Parietal lobe (tissue), 1 donor: Measurements from ENCODE around the gene AP5M1. TPM values are rescaled to one million over a fixed set of nuclear protein-coding genes. Genes with fewer than 3 reads are reported as not detected.

ENCODE experiments used
- total RNA-seq: library from RNA; depleted of rRNA; stranded (reverse); fragments of >200 nt; gene quantifications from one replicate; pipeline ENCODE4 v1.2.3, GENCODE V29; 2014

AP5M1 gene, protein sequence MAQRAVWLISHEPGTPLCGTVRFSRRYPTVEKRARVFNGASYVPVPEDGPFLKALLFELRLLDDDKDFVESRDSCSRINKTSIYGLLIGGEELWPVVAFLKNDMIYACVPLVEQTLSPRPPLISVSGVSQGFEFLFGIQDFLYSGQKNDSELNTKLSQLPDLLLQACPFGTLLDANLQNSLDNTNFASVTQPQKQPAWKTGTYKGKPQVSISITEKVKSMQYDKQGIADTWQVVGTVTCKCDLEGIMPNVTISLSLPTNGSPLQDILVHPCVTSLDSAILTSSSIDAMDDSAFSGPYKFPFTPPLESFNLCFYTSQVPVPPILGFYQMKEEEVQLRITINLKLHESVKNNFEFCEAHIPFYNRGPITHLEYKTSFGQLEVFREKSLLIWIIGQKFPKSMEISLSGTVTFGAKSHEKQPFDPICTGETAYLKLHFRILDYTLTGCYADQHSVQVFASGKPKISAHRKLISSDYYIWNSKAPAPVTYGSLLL
- 33.5 TPM for total RNA-seq

DNA sequence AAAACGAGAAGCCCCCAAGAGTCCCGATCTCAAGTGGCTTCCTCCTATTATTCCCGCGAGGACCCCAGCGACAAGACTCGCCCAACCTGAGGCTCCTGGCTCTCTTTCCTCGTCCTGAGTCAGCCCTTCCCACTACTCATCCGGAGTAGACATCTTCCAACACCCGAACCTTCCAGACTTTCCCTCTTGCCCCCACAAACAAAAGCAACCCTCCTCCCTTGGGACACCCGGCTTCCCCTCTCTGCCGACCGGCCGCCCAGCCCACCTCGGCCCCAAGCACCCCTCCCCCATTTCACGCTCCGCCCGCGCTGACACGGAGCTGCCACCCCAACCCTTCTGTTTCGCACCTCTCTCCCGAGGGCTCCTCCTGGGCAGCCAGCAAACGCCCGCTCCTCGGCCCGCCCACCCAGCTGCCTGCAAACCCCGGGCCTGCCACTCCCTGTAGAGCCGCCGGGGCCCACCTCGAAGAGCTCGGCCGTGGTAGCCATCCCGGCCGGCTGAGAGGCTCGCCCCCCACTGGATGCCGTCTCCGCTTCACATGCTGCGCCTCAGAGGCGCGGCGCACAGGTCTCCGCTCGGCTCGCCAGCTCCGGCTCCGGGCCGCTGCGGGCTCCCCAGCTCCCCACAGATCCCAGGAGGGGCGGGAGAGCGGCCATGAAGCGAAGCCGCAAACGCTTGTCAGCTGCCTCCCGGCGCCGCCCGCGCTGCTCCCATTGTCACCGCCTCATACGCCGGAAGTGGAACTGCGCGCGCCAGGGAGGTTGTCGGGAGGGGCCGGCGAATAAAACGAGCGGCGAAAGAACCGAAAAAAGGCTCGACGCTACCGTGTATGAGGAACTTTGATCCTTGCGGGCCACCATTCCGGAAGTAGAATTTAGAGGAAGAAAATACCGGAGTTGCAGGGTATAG is at the start of gene AP5M1, which contains the start of gene EXOC5:
Gene AP5M1 (plus strand): TSS at position 811 of the 909 bp plus-strand sequence. CDS start 344 bp downstream, outside the sequence.
Gene EXOC5 (minus strand): TSS at position 745 of the 909 bp plus-strand sequence. CDS start 257 bp downstream, at position 488.

Other genes with a start within 250 kb of the AP5M1 start
- gene EXOC5, start 66 bp upstream of the AP5M1 start, total RNA-seq, result 118 TPM
- gene NAA30, start 121.6 kb downstream of the AP5M1 start, total RNA-seq, result 48.5 TPM
- gene CCDC198, start 224.9 kb downstream of the AP5M1 start, total RNA-seq, result not detected